ENCODE measurements around the gene JADE3.

The JADE3 gene

DNA sequence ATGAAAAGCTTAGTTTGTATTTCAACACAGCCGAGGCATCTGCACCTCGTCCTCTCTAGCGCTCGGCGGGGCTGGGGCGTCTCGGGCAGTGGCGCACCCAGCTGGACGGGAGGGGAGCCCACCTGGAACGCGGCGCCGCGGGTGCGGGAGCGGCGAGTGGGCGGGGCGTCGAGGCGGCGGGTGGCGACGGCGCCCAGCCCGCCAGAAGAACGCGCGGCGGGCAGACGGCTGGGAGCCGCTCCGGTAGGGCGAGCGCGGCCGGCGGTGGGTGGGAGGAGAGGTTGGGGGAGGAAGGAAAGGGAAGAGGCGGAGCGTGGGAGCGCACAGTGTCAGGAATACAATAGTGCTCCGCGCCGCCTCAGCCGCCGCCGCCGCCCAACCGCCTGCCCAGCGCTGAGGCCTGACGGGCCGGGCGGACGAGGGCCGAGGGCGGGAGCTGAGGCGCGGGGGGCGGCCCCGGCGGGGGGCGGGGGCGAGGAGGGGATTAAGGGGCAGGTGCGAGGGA, at the start of gene JADE3:
Gene JADE3 (plus strand): TSS at position 324 of the 505 bp plus-strand sequence. CDS start 72,474 bp downstream, outside the sequence.
- DNase-seq (ENCODE audit: low read depth) = peak; percentile 27
- in situ Hi-C loops (cut with HindIII; ENCODE audit: low sequenced_read_pairs) = no loop called here
- no peak for TF ChIP-seq CTCF (IDR thresholded peaks at IDR 0.05; ENCODE audit: low read depth, low read length, missing control alignments)
- H3K4me3 ChIP-seq (ENCODE audit: low read depth, low read length) = peak within 1 kb of the TSS; percentile 61

DNA sequence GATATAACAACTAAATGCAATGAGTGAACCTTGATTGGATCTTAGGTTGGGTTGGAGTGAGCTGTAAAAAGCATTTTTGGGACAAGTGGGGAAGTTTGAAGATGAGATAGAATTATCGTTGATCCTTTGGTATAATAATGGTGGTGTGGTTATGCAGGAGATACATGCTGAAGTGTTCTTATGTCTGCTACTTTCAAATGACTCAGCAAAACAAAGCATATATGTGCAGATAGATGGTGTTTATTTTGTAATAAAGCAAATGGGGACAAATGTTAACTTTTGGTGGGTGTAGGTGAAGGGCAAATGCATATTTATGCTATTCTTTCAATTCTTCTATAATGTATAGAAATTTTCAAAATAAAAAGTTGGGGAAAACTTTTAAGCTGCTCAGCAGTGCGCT, 49.1 kb upstream of the JADE3 start:
- no peak for TF ChIP-seq CTCF (IDR thresholded peaks at IDR 0.05; ENCODE audit: low read depth, low read length, missing control alignments)
- H3K4me3 ChIP-seq (ENCODE audit: low read depth, low read length) = no peak overlapping the region
- no peak for DNase-seq (ENCODE audit: low read depth)
- in situ Hi-C loops (cut with HindIII; ENCODE audit: low sequenced_read_pairs) = no loop called here

- no peak for TF ChIP-seq CTCF (IDR thresholded peaks at IDR 0.05; ENCODE audit: low read depth, low read length, missing control alignments)
- H3K4me3 ChIP-seq (ENCODE audit: low read depth, low read length) = no peak overlapping the region
- no peak for DNase-seq (ENCODE audit: low read depth)
- in situ Hi-C loops (cut with HindIII; ENCODE audit: low sequenced_read_pairs) = no loop called here
These were observed 47.6 kb upstream of the JADE3 start for GRCh38 chrX:46864606-46865005.

GRCh38 chrX:46865281-46865680, 46.9 kb upstream of the JADE3 start:
- TF ChIP-seq CTCF (IDR thresholded peaks at IDR 0.05; ENCODE audit: low read depth, low read length, missing control alignments) = no peak
- in situ Hi-C loops (cut with HindIII; ENCODE audit: low sequenced_read_pairs) = no loop called here
- DNase-seq (ENCODE audit: low read depth) = peak; percentile 20
- no peak overlapping the region for H3K4me3 ChIP-seq (ENCODE audit: low read depth, low read length)

GRCh38 chrX:46866726-46867125, 45.5 kb upstream of the JADE3 start:
- no peak for TF ChIP-seq CTCF (IDR thresholded peaks at IDR 0.05; ENCODE audit: low read depth, low read length, missing control alignments)
- in situ Hi-C loops (cut with HindIII; ENCODE audit: low sequenced_read_pairs) = no loop called here
- no peak for DNase-seq (ENCODE audit: low read depth)
- H3K4me3 ChIP-seq (ENCODE audit: low read depth, low read length) = no peak overlapping the region

DNA sequence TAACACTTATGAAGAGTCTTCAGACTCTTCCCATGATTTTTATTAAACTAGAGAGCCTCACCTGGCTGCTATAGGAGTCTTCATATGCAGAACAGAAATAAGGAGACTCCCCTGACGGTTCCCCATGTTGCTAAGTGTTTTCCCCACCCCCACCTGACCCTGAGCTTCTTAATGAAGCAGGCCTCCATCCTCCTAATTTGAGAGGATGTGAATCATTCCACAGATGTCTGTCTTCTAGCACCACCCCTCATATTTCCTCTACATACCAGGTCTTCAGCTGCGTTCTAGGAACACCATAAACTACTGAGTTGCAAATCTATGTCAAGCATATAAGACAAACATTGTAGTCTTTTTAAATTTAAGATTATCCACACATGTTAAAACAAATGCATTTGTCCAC, 38.5 kb upstream of the JADE3 start:
- H3K4me3 ChIP-seq (ENCODE audit: low read depth, low read length) = no peak overlapping the region
- no peak for DNase-seq (ENCODE audit: low read depth)
- in situ Hi-C loops (cut with HindIII; ENCODE audit: low sequenced_read_pairs) = no loop called here
- TF ChIP-seq CTCF (IDR thresholded peaks at IDR 0.05; ENCODE audit: low read depth, low read length, missing control alignments) = no peak

GRCh38 chrX:46876901-46877300, 35.3 kb upstream of the JADE3 start:
- no peak for TF ChIP-seq CTCF (IDR thresholded peaks at IDR 0.05; ENCODE audit: low read depth, low read length, missing control alignments)
- no peak for DNase-seq (ENCODE audit: low read depth)
- no peak overlapping the region for H3K4me3 ChIP-seq (ENCODE audit: low read depth, low read length)
- in situ Hi-C loops (cut with HindIII; ENCODE audit: low sequenced_read_pairs) = no loop called here
